HG02588 (cell line): Measurements from ENCODE around the gene GTF2H2C.
"Not testable (repeated sequence)": the region's sequence is repeated elsewhere in the genome, so short reads cannot be mapped to it uniquely, and the experiment has no call there.

ENCODE experiments used
- ATAC-seq: cut with Tn5 transposase; IDR thresholded peaks from one replicate; pipeline ENCODE4 v1.9.1; 2021; ENCODE audit warnings: mild to moderate bottlenecking, moderate library complexity; ENCODE audit not compliant: unreplicated experiment

The GTF2H2C gene

GRCh38 chr5:69559908-69560330 is at the start of gene GTF2H2C:
Gene GTF2H2C (plus strand): TSS chr5:69560191. CDS start chr5:69565133, 4,942 bp downstream.
- ATAC-seq = peak; percentile 98

DNA sequence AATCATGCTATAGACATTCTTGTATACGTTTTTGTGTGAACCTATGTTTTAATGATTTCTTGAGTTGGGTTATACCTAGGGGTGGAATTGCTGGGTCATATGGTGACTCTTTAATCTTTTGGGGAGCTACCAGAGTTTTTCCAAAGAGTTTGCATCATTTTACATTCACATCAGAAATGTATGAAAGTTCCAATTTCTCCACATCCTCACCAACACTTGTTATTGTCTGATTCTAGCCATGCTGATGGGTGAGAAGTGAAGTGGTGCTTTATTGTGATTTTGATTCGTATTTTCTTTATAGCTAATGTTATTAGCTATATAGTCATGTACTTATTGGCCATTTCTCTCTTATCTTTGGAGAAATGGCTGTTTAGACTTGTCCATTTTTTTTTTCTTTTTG is 49.3 kb upstream of the GTF2H2C start:
- ATAC-seq = no peak

- no peak for ATAC-seq
These were observed 47.2 kb upstream of the GTF2H2C start for GRCh38 chr5:69512740-69513260.

DNA sequence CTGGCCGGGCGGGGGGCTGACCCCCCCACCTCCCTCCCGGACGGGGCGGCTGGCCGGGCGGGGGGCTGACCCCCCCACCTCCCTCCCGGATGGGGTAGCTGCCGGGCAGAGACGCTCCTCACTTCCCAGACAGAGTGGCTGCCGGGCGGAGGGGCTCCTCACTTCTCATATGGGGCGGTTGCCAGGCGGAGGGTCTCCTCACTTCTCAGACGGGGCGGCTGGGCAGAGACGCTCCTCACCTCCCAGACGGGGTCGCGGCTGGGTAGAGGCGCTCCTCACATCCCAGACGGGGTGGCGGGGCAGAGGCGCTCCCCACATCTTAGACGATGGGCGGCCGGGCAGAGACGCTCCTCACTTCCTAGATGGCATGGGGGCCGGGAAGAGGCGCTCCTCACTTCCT is 44.4 kb upstream of the GTF2H2C start:
- ATAC-seq = not testable (repeated sequence)

GRCh38 chr5:69516769-69517168 is 43.2 kb upstream of the GTF2H2C start:
- ATAC-seq = no peak

DNA sequence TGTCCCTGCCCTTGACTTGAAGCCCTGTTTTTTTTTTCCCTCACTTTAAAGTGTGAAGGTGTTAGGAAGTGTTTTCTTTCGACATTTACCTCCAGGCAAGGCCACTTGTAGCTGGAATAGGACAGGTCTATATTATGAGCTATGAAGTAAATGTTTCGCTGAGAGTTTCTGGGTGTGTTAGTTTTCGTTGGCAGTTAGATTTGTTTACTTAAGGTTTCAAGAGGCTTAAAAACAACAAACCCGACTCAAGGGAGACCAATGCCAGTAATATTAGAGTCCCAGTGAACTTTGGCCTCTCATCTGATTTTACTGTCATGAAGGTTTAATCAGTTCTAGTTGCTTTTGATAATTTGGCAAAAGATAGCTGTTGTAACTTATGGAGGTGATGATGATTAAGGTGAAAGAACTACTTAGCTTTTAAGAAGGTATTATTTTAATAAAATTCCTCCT is 42.2 kb upstream of the GTF2H2C start:
- no peak for ATAC-seq

DNA sequence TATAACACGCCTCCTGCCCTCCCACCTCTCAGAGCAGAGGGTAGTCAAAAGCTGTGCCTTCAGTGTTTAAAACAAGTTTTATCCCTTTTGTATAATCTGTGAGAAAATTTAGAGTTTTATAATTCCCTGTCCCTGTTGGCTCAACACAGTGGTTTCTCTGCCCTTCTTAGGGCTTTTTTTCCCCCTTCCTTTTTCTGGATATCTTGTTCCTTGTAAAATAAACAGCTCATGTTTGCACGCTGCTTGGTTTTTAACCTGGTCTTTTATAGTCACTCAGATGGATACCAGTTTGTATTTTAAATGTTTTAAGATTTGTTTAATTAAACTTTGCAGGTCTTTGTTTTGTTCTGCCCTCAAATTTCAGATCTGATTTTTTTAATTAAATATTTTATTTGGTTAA is 40.7 kb upstream of the GTF2H2C start:
- no peak for ATAC-seq

DNA sequence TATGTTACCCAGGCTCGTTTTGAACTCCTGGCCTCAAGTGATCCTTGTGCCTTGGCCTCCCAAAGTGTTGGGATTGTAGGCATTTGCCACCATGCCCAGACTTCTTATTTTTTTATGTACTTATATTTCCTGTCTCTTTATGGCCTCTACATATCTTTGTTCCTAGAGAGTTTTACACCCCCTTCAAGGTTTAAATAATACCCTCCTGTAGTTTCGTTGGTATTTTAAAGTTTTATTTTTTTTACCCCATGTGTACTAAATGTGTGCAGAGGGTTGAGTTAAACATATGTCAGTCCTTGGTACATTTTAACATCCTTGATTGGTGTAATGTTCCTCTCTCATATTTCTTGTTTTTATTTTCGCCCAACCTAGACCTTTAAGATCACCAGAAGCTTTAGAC is 38.0 kb upstream of the GTF2H2C start:
- no peak for ATAC-seq

DNA sequence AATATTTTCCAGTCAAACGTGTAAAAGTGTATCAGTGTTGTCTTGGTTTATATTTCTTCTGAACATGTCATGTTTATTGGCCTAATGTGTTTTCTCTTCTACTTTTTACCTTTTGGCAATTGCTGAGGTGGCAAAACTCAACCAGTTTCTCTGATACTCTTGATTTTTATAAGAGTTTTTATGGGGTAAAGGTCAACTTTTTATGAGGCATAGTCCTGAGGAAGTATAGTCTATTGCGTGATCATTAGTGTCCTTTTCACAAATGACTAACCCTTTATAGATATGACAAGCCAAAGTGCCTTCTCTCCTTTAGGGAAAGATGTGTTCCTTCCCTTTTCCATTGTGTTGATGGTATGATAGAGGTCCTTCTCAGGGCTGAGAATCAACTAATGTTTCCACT is 34.5 kb upstream of the GTF2H2C start:
- ATAC-seq = no peak

- ATAC-seq = no peak
These were observed 33.3 kb upstream of the GTF2H2C start for GRCh38 chr5:69526660-69527059.

DNA sequence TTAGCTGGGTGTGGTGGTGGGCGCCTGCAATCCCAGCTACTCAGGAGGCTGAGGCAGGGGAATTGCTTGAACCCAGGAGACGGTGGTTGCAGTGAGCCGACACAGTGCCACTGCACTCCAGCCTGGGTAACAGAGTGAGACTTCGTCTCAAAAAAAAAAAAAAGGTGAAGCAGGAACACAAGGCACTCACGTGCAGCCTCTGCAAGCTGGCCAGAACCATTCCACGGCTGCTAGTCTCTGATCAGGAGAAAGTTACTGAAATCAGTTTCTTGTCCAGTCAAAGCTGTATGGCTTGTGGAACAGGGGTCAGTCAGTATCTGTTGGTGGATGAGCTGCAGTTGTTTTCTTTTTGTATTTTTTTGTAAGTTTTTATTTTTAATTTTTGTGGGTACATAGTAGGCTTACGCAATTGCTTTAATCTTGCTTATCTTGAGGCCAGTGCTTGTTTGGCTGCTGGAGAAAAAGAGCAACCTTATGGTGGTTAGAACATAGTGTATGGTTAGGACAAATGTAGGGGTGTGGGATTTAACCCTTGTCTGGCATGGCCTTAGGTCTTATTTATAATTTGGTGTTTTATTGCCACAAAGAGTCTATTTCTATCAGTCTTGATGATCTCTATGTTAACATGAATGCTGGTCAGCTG is 32.7 kb upstream of the GTF2H2C start:
- ATAC-seq = no peak

- no peak for ATAC-seq
These were observed 32.0 kb upstream of the GTF2H2C start for GRCh38 chr5:69528035-69528434.

DNA sequence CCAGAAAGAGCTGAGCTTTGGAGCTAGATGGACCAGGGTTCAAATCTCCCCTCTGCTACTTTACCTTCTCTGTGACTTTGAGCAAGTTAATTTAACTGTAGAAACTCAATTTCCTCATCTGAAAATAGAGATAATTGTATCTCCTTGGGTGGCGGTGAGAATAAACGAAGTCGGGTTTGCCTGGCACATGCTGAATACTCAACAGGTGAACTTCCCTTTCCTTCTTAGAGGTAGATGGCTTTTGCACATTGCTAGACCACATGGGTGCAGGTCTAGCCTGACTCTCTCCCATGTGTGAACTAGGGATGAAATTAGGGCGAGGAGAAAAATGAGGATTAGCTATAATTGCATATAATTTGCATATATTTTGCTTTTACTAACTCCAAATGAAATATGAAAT is 31.4 kb upstream of the GTF2H2C start:
- ATAC-seq = no peak

- ATAC-seq = no peak
These were observed 29.2 kb upstream of the GTF2H2C start for GRCh38 chr5:69530561-69531405.

DNA sequence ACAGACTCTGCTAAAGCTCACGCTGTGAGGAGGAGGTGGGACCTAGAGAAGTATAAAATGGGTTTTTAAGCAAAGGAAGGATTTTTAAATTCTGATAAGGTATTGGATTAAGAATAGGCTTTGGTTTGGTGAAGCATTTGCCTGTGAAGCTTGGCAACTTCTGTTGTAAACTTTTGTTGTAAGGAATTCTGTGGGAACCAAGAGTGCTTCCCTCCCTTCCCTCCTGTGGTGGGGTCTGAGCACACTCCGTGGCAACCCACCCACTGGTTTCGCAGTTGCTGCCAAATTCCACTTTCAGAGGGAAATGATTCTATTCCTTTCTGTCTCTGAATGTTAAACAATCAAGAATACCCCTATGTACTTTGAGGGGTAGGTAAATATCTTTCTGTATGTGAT is 28.6 kb upstream of the GTF2H2C start:
- no peak for ATAC-seq

GRCh38 chr5:69537911-69538310 is 22.1 kb upstream of the GTF2H2C start:
- ATAC-seq = not testable (repeated sequence)

DNA sequence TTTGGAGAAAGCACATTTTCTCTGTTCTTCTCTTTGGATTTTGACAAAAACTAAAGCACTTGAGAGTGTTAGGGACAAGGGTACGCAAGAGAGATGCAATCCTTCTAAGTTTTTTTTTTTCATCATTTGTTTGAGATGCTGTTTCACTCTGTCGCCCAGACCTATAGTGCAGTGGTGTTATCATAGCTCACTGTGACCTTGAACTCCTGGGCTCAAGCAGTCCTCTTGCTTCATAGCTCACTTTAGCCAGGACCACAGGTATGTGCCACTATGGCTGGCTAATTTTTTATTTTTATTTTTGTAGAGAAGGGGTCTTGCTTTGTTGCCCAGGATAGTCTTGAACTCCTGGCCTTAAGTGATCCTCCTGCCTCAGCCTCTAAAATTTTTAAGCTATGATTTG is 21.3 kb upstream of the GTF2H2C start:
- ATAC-seq = not testable (repeated sequence)

- not testable (repeated sequence) for ATAC-seq
These were observed 18.6 kb upstream of the GTF2H2C start for GRCh38 chr5:69541347-69541746.

DNA sequence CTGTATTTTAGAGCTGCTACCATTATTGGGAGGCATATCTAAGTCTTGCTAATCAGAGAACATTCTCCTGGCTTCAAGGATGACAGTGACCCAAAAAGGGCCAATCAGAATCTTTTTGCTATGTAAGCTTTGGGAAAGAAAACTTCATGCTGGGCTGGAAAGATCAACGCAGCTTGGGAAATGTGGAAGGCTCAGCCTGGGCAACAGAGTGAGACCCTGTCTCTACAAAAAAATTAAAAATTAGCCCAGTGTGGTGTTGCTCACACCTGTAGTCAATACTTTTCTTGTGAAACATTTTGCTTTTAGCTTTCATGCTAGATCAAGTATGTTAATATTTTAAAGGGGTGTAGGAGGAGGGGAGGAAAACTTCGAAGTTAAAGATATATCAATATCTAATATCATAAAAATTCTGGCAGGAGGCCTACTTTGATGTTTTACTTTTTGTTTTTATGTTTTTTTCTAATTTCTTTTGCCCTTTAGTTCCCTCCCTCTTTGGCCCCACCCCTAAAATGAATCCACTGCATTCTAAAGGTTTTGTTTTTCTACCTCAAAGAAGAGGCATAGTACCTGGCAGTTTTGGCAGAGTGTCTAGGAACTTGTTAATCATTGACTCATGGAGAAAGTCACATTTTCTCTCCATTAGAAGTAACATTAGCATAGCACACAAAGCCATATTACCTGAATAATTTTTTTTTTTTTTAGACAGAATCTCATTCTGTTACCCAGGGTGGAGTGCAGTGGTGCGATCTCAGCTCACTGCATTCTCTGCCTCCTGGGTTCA is 17.0 kb upstream of the GTF2H2C start:
- ATAC-seq = not testable (repeated sequence)

GRCh38 chr5:69544602-69545001 is 15.4 kb upstream of the GTF2H2C start:
- not testable (repeated sequence) for ATAC-seq
